Endothelial cell of umbilical vein (primary cell): ENCODE results near the gene GAS1.

Source experiments
- EZH2 ChIP-seq: IDR thresholded peaks from 2 replicates; pipeline ENCODE4 v1.6.1; 2012; ENCODE audit warnings: borderline replicate concordance, low read depth, mild to moderate bottlenecking, moderate library complexity, low read length, inconsistent platforms; ENCODE audit not compliant: severe bottlenecking
- JUN ChIP-seq: IDR thresholded peaks from 2 replicates; pipeline ENCODE4 v1.6.1; 2011; ENCODE audit warnings: borderline replicate concordance, low read depth; ENCODE audit not compliant: insufficient read length, insufficient read depth
- MYC ChIP-seq: IDR thresholded peaks from one replicate; pipeline ENCODE4 v1.6.1; 2011; ENCODE audit warnings: mild to moderate bottlenecking, low read depth, low read length
- POLR2A ChIP-seq: IDR thresholded peaks from 2 replicates; pipeline ENCODE4 v1.6.1; 2012; ENCODE audit warnings: low read depth, mild to moderate bottlenecking, control low read depth, low read length
- POLR2AphosphoS5 ChIP-seq: IDR thresholded peaks from 2 replicates; pipeline ENCODE4 v1.6.1; 2012; ENCODE audit warnings: low read depth, mild to moderate bottlenecking, control low read depth, low read length, moderate library complexity; ENCODE audit not compliant: insufficient read depth
- TF ChIP-seq, protein P1 (sequence below), 2 donors: IDR thresholded peaks; 1 replicate in 1 of 2; 2 replicates in 1 of 2; pipeline ENCODE4 v1.5.1; 2011; ENCODE audit warnings: low read length in 2 of 2, mild to moderate bottlenecking in 2 of 2, moderate library complexity in 2 of 2, control low read depth in 1 of 2, inconsistent platforms in 1 of 2, low read depth in 1 of 2; ENCODE audit not compliant: insufficient read depth in 1 of 2; ENCODE audit errors: extremely low read depth in 1 of 2

DNA sequence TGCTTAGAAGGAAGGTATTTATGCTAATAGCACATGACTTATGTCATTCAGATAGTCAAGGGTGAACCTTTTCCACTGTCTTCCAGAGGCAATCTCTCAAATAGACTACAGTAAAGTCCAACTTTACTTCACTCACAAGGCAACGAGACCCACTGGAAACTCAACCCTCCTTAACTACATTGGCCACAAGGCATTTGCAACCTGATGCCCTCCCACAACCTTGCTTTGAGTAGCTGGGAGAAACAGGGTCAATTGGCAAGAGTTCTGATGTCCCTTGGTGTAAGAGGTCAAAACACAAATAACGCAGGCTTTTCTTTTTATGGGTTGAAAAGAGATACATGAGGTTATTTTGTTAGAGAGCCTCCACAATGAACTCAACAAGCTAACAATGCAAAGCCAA is 6.1 kb downstream of the GAS1 start:
- TF ChIP-seq, protein P1, sequence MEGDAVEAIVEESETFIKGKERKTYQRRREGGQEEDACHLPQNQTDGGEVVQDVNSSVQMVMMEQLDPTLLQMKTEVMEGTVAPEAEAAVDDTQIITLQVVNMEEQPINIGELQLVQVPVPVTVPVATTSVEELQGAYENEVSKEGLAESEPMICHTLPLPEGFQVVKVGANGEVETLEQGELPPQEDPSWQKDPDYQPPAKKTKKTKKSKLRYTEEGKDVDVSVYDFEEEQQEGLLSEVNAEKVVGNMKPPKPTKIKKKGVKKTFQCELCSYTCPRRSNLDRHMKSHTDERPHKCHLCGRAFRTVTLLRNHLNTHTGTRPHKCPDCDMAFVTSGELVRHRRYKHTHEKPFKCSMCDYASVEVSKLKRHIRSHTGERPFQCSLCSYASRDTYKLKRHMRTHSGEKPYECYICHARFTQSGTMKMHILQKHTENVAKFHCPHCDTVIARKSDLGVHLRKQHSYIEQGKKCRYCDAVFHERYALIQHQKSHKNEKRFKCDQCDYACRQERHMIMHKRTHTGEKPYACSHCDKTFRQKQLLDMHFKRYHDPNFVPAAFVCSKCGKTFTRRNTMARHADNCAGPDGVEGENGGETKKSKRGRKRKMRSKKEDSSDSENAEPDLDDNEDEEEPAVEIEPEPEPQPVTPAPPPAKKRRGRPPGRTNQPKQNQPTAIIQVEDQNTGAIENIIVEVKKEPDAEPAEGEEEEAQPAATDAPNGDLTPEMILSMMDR (IDR thresholded peaks at IDR 0.05; ENCODE audit: extremely low read depth in 1 of 2, insufficient read depth in 1 of 2, low read depth in 1 of 2, low read length in 2 of 2): no peak
- no peak for TF ChIP-seq POLR2AphosphoS5
- TF ChIP-seq POLR2A: no peak
- no peak for TF ChIP-seq EZH2
- no peak for TF ChIP-seq MYC
- no peak for TF ChIP-seq JUN
